Measurements from ENCODE around the gene ADRA2C. TPM values are rescaled to one million over a fixed set of nuclear protein-coding genes. Genes with fewer than 3 reads are reported as not detected.
"Not testable (repeated sequence)": the region's sequence is repeated elsewhere in the genome, so short reads cannot be mapped to it uniquely, and the experiment has no call there.

The ADRA2C gene
- total and polyA plus RNA-seq, 2 experiments from 2014 or later, result 3.0 to 16.6 TPM

DNA sequence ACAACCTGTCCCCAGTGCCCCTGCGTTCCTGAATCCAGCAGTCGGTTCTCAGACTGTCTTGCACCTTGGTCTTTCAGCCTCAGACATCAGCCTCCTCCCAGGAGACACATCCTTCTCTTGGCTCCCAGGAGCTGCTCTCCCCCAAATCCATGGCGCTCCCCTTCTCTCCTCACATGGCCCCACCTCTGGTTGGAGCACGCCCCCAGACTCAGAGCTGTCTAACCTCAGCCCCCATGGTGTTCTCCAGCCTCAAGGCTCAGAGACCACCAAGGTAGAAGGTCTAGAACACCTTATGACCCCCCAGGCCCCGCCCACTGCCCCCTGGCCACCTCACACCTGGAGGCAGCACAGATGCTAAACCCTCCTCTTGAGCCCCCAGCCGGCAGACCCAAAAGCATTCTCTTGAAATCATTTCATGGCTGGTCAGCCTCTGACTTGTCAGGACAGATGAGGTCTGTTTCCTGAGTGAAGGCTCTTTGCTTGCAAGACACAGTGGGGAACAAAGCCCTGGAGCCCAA, 47.9 kb downstream of the ADRA2C start (continued):
- TF ChIP-seq, protein P1, sequence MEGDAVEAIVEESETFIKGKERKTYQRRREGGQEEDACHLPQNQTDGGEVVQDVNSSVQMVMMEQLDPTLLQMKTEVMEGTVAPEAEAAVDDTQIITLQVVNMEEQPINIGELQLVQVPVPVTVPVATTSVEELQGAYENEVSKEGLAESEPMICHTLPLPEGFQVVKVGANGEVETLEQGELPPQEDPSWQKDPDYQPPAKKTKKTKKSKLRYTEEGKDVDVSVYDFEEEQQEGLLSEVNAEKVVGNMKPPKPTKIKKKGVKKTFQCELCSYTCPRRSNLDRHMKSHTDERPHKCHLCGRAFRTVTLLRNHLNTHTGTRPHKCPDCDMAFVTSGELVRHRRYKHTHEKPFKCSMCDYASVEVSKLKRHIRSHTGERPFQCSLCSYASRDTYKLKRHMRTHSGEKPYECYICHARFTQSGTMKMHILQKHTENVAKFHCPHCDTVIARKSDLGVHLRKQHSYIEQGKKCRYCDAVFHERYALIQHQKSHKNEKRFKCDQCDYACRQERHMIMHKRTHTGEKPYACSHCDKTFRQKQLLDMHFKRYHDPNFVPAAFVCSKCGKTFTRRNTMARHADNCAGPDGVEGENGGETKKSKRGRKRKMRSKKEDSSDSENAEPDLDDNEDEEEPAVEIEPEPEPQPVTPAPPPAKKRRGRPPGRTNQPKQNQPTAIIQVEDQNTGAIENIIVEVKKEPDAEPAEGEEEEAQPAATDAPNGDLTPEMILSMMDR (conservative IDR thresholded peaks at IDR 0.05; ENCODE audit: low read depth in 2 of 2), result no peak

DNA sequence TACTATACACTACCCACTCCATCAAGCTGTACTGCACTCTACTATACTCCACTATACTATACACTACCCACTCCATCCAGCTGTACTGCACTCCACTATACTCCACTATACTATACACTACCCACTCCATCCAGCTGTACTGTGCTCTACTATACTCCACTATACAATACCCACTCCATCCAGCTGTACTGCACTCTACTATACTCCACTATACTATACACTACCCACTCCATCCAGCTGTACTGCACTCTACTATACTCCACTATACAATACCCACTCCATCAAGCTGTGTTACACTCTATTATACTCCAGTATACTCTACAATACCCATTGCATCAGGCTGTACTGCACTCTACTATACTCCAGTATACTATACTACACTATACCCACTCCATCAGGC, 48.7 kb downstream of the ADRA2C start:
- not testable (repeated sequence) for H3K27me3 ChIP-seq (ENCODE audit: insufficient read depth); H3K4me1 ChIP-seq (ENCODE audit: insufficient read depth); H2AFZ ChIP-seq; H3K9me2 ChIP-seq (ENCODE audit: insufficient read depth); ATAC-seq; H3K9me3 Mint-ChIP-seq; H3K4me1 Mint-ChIP-seq; DNase-seq (ENCODE audit: low spot score); H3K27me3 Mint-ChIP-seq (ENCODE audit: insufficient read depth, low read depth, poor library complexity); H3F3A ChIP-seq (replicated peaks; ENCODE audit: low read depth); H4K20me1 ChIP-seq (replicated peaks; ENCODE audit: insufficient read depth); H3K79me2 ChIP-seq (replicated peaks; ENCODE audit: insufficient read depth); H3K27ac Mint-ChIP-seq; H3K36me3 ChIP-seq (ENCODE audit: insufficient read depth); H3K36me3 Mint-ChIP-seq (ENCODE audit: low read depth); H3K4me3 ChIP-seq; H3K4me2 ChIP-seq; H3K4me3 Mint-ChIP-seq; H3K27ac ChIP-seq (ENCODE audit: low read depth)

DNA sequence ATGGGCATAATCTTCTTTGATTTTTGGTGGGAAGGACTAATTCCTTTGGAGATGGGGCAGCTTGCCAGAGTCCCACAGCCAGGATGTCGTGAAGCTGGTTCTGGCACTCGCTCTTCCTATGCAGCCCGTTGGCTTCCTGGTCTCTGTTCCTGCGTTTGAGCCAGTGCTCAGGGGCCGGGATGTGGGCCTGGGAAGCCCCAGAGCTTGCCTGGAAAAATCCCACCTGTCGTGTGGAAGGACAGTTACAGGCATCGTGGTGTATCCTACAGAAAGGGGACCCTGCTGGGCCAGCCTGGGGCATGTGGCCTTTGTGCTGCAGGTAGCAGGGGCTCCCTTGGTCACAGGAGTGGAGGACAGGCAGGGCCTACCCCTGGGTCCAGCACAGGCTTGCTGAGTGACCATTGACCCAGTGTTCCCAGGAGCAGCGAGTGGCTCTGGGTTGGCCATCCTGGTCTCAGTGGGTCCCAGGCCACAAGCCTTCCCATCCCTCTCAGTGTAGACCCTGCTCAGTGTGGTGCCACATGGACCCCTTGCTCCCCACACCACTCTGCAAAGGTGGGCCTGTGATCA, 50.2 kb downstream of the ADRA2C start:
- Histone ChIP-seq H3K9me2 (ENCODE audit: insufficient read depth) (no peaks in the 10 kb centered on the region), H3K4me3 (no peak overlapping the region), H4K20me1 (replicated peaks; ENCODE audit: insufficient read depth) (no peaks in the 10 kb centered on the region), H3F3A (replicated peaks; ENCODE audit: low read depth) (no peaks in the 10 kb centered on the region), H3K27ac (ENCODE audit: low read depth) (no peak overlapping the region), H3K36me3 (ENCODE audit: insufficient read depth) (no peaks in the 10 kb centered on the region), H3K27me3 (ENCODE audit: insufficient read depth) (no peaks in the 10 kb centered on the region), H3K4me2 (no peak overlapping the region), H3K4me1 (ENCODE audit: insufficient read depth) (no peaks in the 10 kb centered on the region), H3K79me2 (replicated peaks; ENCODE audit: insufficient read depth) (no peaks in the 10 kb centered on the region), H2AFZ (no peak overlapping the region)
- peaks cover 7% of the 10 kb centered on the region for H3K4me1 Mint-ChIP-seq
- H3K36me3 Mint-ChIP-seq (ENCODE audit: low read depth), result no peaks in the 10 kb centered on the region; the same call in 2 of the 3 replicates
- peaks cover 2% of the 10 kb centered on the region; the same call in 1 of the 3 replicates for H3K9me3 Mint-ChIP-seq
- no peak overlapping the region for H3K4me3 Mint-ChIP-seq
- ATAC-seq (no peak), DNase-seq (ENCODE audit: low spot score) (no peak)
- peaks cover 12% of the 10 kb centered on the region for H3K27me3 Mint-ChIP-seq (ENCODE audit: insufficient read depth, low read depth, poor library complexity)
- TF ChIP-seq EZH2phosphoT487 (IDR thresholded peaks at IDR 0.05; ENCODE audit: unreplicated experiment) (no peak), STAT1 (IDR thresholded peaks at IDR 0.05; ENCODE audit: unreplicated experiment) (no peak), NANOG (IDR thresholded peaks at IDR 0.05; ENCODE audit: borderline replicate concordance) (no peak)
- TF ChIP-seq, protein P2, sequence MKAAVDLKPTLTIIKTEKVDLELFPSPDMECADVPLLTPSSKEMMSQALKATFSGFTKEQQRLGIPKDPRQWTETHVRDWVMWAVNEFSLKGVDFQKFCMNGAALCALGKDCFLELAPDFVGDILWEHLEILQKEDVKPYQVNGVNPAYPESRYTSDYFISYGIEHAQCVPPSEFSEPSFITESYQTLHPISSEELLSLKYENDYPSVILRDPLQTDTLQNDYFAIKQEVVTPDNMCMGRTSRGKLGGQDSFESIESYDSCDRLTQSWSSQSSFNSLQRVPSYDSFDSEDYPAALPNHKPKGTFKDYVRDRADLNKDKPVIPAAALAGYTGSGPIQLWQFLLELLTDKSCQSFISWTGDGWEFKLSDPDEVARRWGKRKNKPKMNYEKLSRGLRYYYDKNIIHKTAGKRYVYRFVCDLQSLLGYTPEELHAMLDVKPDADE (IDR thresholded peaks at IDR 0.05), result no peak
- no peak overlapping the region for H3K27ac Mint-ChIP-seq

All from GM23338 (cell line).